ENCODE results near the gene NAV2.

DNA sequence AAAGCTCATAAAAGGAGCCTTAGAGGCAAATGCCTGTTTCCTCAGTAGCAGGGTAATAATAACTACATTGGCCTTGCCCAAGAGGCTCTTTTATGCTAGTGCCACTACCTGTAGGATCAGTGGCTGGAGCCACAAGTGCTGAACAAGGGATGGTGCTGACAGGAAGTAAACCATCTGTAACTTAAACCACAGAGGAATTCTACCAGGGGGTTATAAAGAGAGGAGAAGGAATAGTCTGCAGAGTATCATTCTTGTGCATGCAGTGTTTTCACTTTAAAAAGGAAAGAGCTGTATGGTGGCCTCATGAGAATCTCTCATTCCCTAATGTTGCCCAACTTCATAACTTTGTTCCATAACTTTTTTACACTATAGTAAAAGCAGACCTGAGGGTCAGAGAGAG lies 279.5 kb downstream of the NAV2 start:
- no peak for TF ChIP-seq EZH2 (IDR thresholded peaks at IDR 0.05; ENCODE audit: low read depth)
- TF ChIP-seq, protein P1, sequence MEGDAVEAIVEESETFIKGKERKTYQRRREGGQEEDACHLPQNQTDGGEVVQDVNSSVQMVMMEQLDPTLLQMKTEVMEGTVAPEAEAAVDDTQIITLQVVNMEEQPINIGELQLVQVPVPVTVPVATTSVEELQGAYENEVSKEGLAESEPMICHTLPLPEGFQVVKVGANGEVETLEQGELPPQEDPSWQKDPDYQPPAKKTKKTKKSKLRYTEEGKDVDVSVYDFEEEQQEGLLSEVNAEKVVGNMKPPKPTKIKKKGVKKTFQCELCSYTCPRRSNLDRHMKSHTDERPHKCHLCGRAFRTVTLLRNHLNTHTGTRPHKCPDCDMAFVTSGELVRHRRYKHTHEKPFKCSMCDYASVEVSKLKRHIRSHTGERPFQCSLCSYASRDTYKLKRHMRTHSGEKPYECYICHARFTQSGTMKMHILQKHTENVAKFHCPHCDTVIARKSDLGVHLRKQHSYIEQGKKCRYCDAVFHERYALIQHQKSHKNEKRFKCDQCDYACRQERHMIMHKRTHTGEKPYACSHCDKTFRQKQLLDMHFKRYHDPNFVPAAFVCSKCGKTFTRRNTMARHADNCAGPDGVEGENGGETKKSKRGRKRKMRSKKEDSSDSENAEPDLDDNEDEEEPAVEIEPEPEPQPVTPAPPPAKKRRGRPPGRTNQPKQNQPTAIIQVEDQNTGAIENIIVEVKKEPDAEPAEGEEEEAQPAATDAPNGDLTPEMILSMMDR (conservative IDR thresholded peaks at IDR 0.05): no peak

All from PC-9 (cell line).